ENCODE results near the gene GCAT.

The GCAT gene

GRCh38 chr22:37807410-37808293 is at the start of gene GCAT:
Gene GCAT, plus strand, starts transcription at chr22:37807934. Its CDS starts 34 bp downstream, at chr22:37807968.
- peak; percentile 89 for DNase-seq

DNA sequence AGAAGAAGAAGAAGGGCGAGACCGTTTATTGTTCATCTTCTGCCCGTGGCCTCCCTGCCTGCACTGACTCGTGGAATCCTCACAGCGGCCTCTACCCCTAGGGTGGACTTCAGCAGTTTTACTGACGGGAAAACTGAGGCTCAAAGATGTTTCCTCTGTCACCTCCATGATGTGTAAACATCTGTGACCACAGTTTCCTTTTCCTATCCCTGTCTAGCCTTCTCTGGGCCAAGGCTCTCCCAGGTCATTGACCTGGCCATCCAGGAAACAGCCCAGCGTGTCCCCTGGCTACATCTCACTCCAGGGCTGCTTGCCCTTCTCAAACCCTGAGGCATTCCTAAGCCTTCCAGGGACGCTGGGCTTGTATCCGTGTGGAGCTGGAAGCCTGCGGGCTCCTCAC is 49.0 kb upstream of the GCAT start:
- no peak for DNase-seq

DNA sequence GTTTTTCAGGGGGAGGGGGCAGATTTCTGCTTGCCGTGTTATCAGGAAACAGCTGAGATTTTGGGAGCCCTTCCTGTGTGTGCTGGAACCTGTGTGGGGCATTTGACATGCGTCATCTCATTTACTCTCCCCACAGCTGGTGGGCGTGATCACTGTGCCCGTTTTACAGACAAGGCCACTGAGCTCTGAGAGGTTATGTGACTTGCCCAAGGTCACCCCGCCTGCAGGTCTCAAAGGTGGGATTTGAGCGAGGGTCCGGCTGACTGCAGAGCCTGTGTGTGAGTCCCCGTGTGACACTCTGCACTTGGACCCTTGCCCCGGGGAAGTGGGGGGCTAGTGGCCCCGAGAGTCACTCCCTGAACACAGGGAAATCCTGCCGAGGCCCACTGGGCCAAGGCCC is 48.5 kb upstream of the GCAT start:
- DNase-seq: no peak

DNA sequence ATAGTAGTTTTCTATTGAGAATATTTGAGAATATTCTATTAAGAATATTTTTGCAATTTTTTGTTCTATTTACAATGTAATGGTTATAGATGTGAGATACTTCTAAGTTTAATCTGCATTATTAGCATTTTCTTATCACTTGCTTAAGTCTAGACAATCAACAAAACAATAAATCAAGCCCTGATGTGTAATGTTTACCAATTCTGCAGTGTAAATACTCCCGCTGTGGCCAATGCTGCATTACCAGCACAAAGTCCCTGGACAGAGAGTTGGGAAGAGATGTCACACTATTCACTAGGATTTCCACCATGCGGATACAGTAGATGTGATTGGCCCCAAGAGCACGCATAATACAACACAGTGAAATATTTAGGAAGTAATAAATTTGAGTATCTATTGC is 47.6 kb upstream of the GCAT start:
- no peak for DNase-seq

DNA sequence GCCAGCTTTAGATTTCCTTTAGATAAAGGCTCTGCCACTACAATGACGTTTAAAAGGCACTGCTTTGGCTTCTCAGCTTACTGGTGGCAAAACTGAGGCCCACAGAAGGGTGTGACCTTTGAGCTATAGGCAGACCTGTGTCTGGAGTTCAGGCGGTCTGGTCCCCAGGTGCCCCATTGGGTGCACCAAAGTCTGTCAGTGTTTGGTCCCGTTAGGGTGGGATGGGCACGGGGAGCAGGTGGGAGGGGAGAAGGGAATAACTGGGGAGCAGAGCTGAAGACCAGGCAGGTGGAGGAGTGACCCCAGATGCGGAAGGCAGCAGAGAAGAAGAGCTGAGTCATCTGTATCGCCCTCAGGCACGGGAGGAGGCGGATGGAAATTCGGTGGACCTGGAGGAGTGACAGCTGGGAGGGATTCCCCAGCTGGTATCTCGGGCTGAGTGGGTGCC is 45.3 kb upstream of the GCAT start:
- DNase-seq: no peak

DNA sequence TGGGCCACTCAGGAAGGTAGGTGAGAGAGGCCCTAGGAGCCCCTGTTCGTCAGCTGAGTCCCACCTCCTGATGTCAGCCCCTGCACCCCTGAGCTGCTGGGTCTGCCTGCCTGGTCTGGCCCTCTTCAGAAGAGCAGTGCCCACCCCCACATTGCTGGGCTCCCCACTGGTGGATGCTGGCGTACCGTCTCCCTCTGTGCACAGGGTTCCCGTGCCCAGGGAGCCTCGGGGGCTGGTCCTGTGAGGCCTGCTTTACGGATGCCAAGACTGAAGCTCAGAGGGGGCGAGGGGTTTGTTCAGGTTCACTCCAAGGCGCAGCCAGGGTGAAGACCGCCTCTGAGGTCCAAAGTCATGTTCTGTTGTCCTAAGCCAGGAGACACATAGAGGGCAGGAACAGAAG is 44.7 kb upstream of the GCAT start:
- DNase-seq: no peak

DNA sequence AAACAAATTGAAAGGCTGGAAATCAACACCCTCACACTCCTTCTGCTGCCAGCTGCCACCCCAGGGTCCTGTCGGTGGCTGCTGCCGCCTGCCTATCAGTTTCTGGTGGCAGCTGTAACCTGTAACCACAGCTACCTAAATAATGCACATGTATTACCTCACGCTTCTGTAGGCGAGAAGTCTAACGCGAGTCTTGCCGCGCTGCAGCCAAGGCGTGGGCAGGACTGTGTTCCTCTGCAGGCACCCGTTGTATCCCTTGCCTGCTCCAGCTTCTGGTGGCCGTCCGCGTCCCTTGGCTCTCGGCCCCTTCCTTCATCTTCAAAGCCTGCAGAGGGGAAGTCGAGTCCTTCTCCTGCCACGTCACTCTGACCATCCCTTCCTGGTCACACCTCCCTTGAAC is 44.1 kb upstream of the GCAT start:
- DNase-seq: no peak

DNA sequence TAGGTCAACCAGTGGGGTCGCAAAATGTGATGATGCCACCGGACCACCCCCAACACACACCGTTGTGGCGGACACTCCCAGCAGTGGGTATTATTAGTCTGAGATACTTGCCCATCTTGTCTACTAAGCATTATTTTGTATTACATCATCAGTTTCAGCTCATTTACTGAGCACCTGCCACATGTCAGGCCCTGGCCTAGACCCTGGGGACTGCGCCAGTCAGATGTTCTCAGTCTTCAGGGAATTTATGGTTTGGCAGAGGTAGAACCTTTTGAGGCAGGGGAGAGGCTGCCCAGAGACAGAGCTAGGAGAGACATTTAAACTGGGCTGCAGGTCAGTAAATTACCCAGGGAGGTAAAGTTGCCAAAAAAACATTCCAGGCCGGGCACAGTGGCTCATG is 43.1 kb upstream of the GCAT start:
- DNase-seq: no peak

DNA sequence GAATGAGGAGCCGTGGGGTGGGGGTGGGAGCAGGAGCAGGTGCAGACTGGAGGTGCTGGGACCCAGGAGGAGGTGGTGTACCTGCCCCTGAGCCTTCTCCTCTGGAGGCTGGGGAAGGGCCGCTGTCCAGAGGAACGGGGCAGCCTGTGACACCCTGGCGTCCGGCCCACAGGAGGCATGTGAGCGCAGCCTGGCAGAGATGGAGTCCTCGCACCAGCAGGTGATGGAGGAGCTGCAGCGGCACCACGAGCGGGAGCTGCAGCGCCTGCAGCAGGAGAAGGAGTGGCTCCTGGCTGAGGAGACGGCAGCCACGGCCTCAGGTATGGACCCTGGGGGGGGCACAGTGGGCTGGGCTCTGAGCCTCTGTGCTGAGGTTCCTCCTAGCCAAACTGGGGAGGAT is 42.2 kb upstream of the GCAT start:
- no peak for DNase-seq

DNA sequence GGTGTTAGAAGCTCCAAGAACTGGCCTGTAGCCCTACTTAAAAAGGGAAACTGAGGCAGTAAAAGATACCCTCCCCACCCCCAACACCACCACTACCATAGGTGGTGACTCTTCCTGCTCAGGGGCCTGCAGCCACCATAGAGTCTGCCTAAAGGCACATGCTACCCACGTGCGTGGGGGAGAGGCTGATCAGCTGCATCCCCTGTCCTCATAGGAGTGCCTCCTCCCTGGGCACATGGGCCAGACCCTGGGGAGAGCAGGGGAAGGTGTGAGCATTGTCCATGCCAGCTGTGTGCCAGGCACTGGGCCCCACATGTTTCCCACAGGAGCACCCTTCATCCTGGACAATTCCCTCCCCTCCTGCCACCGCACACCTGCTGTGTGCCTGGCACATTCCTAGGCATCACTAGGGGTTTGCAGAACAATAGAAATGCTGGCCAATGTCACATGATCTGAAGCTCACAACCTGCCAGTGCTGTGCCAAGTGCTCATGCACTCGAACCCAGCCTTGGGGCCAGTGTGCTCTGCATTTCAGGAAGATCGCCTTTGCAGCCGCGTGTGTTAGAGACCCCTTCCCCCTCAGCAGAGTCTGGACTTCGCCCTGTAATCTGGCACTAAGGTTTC is 41.7 kb upstream of the GCAT start:
- no peak for DNase-seq

DNA sequence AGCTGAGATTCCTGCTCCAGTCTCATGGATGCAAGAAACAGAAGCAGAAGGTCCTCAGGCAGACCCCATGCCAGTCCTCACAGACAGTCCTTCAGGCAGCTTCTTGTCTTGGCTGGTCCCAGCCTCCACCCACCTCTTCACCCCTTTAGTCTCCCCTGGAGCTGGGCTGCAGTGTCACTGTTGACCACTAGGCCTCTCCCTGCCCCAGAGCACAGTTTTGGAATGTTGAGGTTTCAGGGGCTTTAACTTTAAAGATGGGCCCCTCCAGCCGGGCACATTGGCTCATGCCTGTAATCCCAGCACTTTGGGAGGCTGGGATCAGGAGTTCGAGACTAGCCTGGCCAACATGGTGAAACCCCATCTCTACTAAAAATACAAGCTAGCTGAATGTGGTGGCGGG is 39.5 kb upstream of the GCAT start:
- DNase-seq: no peak

GRCh38 chr22:37769056-37769455 is 38.7 kb upstream of the GCAT start:
- no peak for DNase-seq

DNA sequence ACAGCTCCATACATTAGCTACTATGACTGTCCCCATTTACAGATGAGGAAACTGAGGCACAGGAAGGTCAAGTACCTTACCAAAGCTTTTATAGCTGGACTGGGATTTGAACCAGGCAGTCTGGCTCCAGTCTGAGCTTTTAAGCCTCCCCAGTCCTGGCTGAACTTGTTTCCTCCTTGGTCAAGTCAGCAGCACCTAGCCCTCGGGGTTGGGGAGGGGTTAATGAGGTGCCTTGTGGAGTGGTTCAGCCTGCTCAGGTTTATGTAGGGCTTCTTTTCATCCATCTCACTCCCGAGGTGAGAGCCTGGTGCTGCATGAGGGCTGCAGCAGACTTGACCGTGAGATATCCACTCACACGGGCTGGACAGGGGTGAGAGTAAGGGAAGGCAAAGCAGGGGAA is 36.7 kb upstream of the GCAT start:
- no peak for DNase-seq

DNA sequence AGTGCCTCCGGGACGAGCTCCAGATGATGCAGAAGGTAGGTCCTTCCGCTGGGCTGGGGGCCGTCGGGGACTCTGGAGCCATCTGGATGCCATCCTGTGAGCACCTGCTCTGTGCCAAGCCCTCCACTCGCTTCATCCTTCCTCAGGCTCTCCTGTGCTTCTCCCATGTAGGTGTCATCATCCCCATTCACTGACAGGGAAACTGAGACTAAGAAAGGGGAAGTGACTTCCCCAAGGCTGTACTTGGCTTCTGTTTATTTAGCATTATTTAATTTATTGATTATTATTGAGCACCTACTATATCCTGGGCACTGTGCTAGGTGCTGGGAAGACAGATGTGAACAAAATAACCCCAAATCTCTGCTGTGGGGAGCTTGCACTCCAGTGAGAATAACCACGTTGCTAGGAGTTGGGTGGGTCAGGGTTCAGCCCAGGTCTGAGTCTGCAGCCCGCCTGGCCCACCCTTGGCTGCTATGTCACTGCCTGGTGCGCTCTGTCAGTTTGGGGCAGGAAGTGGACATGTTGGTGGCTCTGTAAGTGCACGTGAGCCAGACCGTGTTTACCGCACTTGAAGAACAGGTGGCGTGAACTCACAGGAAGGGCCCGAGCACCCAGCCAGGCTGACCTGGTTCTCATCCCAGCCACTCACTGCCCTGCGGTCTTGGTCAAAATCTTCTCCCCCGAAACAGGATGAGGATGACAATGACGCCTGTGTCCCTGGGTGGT is 35.9 kb upstream of the GCAT start:
- DNase-seq: no peak

GRCh38 chr22:37774728-37775127 is 33.0 kb upstream of the GCAT start:
- DNase-seq: no peak

GRCh38 chr22:37775785-37776638 is 31.7 kb upstream of the GCAT start:
- no peak for DNase-seq

DNA sequence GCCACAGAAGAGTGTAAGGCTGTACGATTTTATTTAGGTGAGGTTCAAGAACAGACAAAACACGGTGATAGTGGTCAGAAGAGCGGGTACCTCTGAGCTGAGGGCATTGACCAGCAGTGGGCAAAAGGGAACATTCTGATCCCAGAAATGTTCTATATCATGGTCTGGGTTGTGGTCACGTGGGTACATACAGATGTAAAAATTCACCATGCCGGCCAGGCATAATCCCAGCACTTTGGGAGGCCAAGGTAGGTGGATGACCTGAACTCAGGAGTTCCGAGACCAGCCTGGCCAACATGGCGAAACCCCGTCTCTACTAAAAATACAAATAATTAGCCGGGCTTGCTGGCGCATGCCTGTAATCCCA is 31.1 kb upstream of the GCAT start:
- no peak for DNase-seq

GRCh38 chr22:37777122-37777687 is 30.5 kb upstream of the GCAT start:
- no peak for DNase-seq

- DNase-seq: no peak
Observed at GRCh38 chr22:37778370-37779009, 29.2 kb upstream of the GCAT start.

- DNase-seq: no peak
Observed at GRCh38 chr22:37781434-37782059, 26.2 kb upstream of the GCAT start.

GRCh38 chr22:37782340-37783168 is 25.2 kb upstream of the GCAT start:
- no peak for DNase-seq
